Measurements from ENCODE around the gene CRYBG2. TPM values are rescaled to one million over a fixed set of nuclear protein-coding genes. Genes with fewer than 3 reads are reported as not detected.
"Not testable (repeated sequence)": the region's sequence is repeated elsewhere in the genome, so short reads cannot be mapped to it uniquely, and the experiment has no call there.

The CRYBG2 gene
- total RNA-seq, 1 donor from 2014 or later, result 25.5 TPM

GRCh38 chr1:26295194-26296138, 58.5 kb downstream of the CRYBG2 start:
- no peak for DNase-seq (ENCODE audit: low spot score)

GRCh38 chr1:26293911-26294463, 59.9 kb downstream of the CRYBG2 start:
- no peak for DNase-seq (ENCODE audit: low spot score)

- not testable (repeated sequence) for DNase-seq (ENCODE audit: low spot score)
Observed at GRCh38 chr1:26292735-26293134, 61.2 kb downstream of the CRYBG2 start.

- DNase-seq (ENCODE audit: low spot score), result no peak
Observed at GRCh38 chr1:26291939-26292338, 62.0 kb downstream of the CRYBG2 start.

GRCh38 chr1:26291433-26291832, 62.5 kb downstream of the CRYBG2 start:
- no peak for DNase-seq (ENCODE audit: low spot score)

- no peak for DNase-seq (ENCODE audit: low spot score)
Observed at GRCh38 chr1:26290882-26291261, 63.1 kb downstream of the CRYBG2 start.

- DNase-seq (ENCODE audit: low spot score), result no peak
Observed at GRCh38 chr1:26290122-26290881, 63.6 kb downstream of the CRYBG2 start.

- DNase-seq (ENCODE audit: low spot score), result no peak
Observed at GRCh38 chr1:26289158-26290059, 64.5 kb downstream of the CRYBG2 start.

- DNase-seq (ENCODE audit: low spot score), result no peak
Observed at GRCh38 chr1:26288311-26288941, 65.5 kb downstream of the CRYBG2 start.

- DNase-seq (ENCODE audit: low spot score), result no peak
Observed at GRCh38 chr1:26287811-26288210, 66.1 kb downstream of the CRYBG2 start.

- no peak for DNase-seq (ENCODE audit: low spot score)
Observed at GRCh38 chr1:26287033-26287711, 66.8 kb downstream of the CRYBG2 start.

- DNase-seq (ENCODE audit: low spot score), result no peak
Observed at GRCh38 chr1:26286064-26286416, 67.9 kb downstream of the CRYBG2 start.

- no peak for DNase-seq (ENCODE audit: low spot score)
Observed at GRCh38 chr1:26285366-26286063, 68.4 kb downstream of the CRYBG2 start.

- peak; percentile 78 for DNase-seq (ENCODE audit: low spot score)
Observed at GRCh38 chr1:26284597-26285347, 69.2 kb downstream of the CRYBG2 start.

- no peak for DNase-seq (ENCODE audit: low spot score)
Observed at GRCh38 chr1:26283871-26284596, 69.9 kb downstream of the CRYBG2 start.

- DNase-seq (ENCODE audit: low spot score), result no peak
Observed at GRCh38 chr1:26283279-26283853, 70.6 kb downstream of the CRYBG2 start.

- no peak for DNase-seq (ENCODE audit: low spot score)
Observed at GRCh38 chr1:26282401-26282918, 71.5 kb downstream of the CRYBG2 start.

- no peak for DNase-seq (ENCODE audit: low spot score)
Observed at GRCh38 chr1:26281971-26282370, 72.0 kb downstream of the CRYBG2 start.

All from mucosa of gallbladder (tissue), 1 donor.